ENCODE measurements around the gene MCM6.

GRCh38 chr2:135849087-135849486, 27.2 kb downstream of the MCM6 start:
- TF ChIP-seq CTCF (IDR thresholded peaks at IDR 0.05) (no peak), EZH2phosphoT487 (IDR thresholded peaks at IDR 0.05) (no peak), EZH2 (IDR thresholded peaks at IDR 0.05) (no peak)

Measured in neural progenitor cell (in vitro differentiated cells).